Hematopoietic multipotent progenitor cell treated with erythropoietin and hydrocortisone succinate and interleukin-3 and kit ligand, for 17 days (in vitro differentiated cells): ENCODE data around the gene SUPT16H.
"Not testable (repeated sequence)": the region's sequence is repeated elsewhere in the genome, so short reads cannot be mapped to it uniquely, and the experiment has no call there.

Source experiments
- DNase-seq: peaks from one replicate; pipeline ENCODE4 v3.0.0-alpha.2; 2015; ENCODE audit warnings: low spot score

SUPT16H gene

DNA sequence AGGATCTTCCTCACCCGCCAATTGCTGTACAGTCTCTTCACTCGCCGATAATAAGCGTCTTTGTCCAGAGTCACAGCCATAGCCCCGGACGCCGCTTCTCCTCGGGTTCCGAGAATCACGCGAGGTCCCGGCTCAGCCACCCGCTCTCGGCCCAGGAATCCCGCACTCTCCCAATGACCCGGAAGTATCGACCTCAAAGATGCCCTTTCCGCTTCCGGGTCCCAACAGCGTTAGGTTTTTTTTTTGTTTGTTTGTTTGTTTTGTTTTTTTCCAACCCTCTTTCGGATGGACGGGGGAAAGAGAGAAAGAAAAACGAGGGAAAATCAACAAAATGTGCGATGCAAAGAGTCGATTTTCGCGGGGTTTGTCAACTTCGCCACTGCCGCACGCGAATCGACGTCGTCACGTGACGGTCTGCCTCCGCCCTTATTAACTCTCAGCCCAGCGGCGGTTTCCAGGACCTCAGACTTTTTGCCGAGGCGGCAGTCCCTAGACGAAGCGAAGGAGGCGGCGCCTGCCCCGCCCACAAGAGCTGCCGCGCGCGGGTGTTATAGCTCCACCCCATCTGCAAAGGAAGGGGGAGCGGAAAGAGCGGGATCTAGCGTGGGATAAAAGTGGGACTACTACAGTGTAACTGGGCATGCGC, at the start of gene SUPT16H:
SUPT16H (minus strand) TSS at position 172 of the 646 bp plus-strand sequence; CDS start at position 80, 92 bp downstream.
- DNase-seq, result peak; percentile 94

DNA sequence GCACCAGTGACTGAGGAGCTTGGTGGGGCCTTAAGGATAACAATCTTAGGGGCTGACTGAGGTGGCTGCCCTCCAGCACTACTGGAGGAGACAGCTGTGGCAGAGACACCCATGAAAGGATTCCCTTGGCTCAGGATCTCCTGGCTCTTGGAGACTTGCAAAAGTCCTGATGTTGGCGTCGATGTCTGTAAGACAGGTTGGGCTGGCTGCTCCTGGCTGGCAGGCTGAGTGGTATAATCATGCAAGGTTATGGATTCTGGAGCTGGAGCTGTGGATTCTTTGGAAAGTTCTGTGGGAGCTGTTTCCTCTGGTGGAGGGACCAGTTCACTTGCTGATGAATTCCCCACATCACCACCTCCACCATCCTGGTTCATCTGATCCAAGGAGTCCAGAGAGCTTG, 47.3 kb upstream of the SUPT16H start:
- DNase-seq, result no peak

GRCh38 chr14:21428930-21429329, 45.1 kb upstream of the SUPT16H start:
- no peak for DNase-seq

- no peak for DNase-seq
Observed at GRCh38 chr14:21426692-21427091, 42.9 kb upstream of the SUPT16H start.

DNA sequence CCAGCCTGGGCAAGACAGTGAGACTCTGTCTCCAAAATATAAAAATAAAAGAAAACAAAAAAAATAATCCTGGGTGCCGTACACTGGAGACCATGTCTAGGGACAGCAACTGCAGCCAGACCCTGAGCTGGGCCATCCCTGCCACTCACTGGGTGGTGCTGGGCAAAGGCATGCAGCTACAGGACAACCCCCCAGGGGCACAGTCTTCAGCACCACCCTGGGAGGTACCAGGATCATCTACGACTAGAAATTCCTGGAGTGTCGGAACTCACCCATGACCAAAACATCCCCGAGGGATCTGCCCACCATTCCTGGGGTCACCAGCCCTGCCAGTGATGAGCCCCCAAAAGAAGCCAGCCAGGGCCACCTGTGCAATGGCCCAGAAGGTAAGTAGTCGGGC, 35.7 kb upstream of the SUPT16H start:
- DNase-seq, result no peak

DNA sequence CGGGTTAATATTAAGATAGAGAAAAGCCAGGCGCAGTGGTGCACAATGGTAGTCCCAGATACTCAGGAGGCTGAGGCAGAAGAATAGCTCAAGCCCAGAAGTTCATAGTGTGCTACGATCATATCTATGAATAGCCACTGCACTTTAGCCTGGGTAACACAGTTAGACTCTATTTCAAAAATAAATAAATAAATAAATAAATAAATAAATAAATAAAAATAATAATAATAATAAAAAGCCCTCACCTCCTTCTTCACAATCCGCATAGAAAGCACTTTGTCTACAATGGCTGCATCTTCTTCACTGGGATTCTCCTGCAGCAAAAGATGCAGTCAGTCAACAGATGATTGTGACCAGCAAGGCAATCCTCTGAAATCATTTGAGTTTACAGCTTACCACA, 31.5 kb upstream of the SUPT16H start:
- DNase-seq, result no peak

DNA sequence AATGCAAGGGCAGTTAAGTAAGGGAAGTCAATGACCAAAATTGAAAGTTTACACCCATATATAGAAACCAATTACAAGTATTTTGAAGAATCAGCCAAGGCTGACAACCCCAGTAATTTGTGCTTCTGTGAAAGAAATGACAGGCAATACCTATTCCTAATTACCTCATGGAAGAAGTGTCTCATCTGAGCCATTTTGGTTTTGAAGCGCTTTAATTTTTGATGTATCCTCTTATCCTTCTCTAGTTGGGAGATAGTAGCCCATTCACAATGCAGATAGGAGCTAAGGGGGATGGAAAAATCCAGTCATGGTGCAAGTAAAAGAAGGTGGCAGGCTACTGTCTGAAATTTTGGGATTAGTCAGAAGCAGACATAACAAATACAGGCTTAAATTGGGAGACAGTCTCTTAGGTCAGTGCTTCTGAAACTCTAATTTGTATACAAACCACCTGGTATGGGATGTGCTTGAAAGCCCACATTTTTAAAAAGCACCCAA, 30.4 kb upstream of the SUPT16H start:
- no peak for DNase-seq

- DNase-seq, result no peak
Observed at GRCh38 chr14:21408147-21408546, 24.3 kb upstream of the SUPT16H start.

GRCh38 chr14:21406213-21406612, 22.4 kb upstream of the SUPT16H start:
- DNase-seq, result no peak

DNA sequence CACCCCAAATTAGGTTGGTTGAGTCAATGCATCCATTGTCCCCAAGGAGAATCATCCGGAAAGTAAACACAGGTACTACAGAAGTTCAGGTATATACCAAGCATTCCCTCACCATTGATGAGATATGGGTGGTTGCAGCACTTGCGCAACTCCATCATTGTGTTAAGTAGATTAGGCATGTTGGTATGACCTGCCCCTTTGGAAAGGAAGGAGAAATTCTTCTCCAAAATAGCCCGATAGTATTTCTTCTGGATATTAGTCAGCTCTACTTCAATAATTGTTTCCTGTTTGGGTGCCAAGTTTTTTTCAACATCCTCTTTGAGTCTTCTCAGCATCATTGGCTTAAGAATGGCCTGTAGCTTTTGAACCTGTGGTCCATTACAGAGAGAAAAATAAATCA, 21.3 kb upstream of the SUPT16H start:
- no peak for DNase-seq

DNA sequence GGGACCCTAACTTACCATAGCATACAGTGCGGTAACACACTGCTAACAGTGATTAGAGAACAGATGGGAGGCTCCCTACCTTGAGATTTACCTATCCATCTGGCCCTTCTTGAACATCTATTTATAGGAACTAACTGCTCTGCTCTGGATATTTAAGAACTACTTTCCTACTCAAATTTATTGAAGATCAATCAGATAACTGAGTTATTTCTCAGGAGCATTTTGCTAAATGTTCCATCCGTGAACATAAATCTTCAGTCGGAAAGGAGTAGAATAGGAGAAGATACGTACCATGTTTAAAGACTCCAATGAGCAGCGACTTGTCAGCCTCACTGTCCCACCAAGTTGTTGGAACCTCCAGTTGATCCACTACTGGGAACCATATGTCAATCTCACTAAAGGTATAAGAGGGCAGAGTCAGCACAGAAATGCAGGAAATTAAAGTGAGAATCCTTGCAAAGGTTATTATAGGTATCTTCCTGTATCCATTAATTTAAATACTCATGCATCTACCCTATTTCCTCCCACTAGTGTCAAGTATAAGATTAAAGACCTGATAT, 15.6 kb upstream of the SUPT16H start:
- no peak for DNase-seq

DNA sequence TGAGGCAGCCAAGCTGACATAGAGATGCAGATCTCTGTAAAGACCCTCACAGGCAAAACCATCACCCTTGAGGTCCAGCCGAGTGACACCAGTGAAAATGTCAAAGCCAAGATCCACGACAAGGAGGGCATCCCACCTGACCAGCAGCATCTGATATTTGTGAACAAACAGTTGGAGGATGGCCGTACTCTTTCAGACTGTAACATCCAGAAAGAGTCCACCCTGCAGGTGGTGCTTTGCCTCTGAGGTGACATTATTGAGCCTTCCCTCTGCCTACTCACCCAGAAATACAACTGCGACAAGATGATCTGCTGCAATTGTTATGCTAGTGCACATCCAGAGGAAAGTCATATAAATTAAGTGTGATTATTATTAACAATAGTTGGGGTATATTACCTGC, 15.1 kb upstream of the SUPT16H start:
- no peak for DNase-seq

DNA sequence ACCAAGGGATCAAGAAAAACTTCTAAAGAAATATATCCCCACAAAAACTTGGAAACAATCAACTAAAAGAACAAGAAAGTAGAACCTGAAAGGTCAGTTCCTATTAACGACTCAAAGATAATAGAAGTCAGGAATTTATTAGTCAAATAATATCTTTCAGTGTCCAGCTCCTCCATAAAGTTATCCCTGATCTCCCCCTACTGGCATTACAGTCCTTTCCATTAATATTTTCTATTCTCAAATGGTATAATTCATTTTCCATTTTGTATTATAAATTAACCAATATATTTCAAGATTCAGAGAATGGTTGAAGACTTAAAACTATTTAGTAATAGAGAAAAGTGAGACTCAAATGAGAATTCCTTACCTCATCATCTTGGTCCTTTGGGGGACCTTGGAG, 11.6 kb upstream of the SUPT16H start:
- no peak for DNase-seq

DNA sequence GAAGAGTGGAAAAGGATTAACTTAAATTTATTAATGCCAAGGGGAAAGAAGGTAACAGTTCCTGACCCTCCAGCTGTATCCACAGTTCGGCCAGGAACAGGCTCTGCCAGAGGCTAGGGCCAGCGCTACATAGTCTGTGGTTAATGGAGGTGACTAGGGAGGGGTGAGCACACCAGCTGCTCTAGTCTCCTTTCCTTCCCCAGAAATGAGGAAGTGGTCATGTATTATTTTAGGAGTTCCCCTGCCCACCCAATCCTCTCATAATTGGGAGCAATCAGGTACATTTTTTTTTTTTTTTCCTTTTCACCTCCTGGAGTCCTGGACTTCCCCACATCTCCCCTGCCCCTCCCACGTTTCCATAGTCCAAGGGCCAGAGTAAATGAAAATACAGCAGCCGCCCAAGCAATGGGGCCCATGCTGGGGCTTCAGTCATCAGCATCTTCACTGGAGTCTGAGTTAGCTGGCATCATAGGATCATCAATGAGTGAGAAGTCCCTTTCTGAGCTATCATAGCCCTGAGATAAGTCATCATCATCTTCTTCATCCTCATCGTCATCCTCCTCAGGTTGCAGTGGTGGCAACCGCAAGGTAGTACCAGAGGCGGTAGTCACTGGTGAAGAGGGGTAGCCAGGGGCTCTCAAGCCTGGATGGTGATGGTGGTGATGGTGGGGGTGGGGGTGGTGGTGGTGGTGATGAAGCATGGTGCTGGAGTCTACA, 1.5 kb upstream of the SUPT16H start:
- DNase-seq, result no peak

GRCh38 chr14:21384494-21384851, 654 bp upstream of the SUPT16H start:
- no peak for DNase-seq

DNA sequence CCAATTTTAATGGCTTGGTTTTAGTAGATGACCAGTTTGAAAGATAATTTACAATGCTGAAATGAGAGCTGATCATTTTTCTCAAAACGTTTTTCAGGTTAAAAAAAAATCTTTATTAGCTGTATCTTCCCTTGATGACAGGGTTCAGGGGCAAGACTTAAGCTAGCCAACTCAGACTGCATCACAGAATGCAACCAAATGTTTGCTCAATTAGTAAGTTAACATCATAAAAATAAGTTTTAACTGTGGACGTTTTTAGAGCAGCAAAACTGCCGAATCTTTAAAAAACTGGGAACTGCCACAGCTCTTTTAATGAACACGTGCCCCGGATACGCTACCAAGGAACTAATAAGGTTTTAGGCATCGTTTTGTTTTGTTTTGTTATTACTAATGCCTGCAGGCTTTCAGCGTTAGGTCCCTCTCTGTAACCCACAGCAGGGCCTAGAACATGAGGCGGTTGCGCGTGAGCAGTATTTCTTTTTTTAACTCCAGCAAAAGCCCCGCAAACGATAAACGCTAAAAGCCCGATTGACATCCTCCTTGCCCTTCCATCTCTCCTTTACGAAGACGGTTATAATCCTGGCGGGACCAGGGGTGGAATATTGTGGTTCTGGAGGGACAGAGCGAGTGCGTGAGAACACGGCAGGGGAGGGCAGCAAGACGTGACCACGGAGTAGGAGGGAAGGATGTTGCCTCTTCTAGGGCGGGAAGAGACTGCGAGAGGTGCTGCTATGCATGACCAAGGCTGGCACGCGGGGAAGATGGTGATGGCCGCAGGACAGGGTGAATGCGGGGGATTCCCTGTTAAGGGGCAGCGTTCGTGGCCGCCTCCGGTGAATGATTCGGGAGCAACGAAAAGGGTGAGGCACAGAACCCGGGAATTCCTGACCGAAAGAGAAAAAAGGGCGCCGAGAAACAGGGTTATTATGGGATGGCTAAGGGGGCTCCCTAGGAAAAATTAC, 652 bp downstream of the SUPT16H start:
- DNase-seq, result peak; percentile 39

DNA sequence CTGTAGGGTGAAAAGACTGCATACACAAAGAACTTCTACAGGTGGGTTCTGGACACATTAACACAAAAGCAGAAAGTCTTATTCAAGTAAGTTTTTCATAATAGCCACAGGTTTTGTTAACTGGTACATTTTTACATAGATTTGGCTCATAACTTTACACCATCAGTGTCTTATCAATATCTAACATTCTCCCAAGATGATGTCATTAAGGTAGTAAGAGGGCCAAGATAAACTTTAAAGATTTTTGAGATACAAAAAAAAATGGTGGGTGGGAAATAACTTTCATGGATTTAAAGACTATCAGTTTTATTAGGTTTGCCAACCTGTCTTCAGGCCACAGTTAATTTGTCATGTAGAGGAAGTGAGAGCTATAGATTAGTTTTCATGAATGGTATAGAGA, 1.7 kb downstream of the SUPT16H start:
- peak; percentile 12 for DNase-seq

DNA sequence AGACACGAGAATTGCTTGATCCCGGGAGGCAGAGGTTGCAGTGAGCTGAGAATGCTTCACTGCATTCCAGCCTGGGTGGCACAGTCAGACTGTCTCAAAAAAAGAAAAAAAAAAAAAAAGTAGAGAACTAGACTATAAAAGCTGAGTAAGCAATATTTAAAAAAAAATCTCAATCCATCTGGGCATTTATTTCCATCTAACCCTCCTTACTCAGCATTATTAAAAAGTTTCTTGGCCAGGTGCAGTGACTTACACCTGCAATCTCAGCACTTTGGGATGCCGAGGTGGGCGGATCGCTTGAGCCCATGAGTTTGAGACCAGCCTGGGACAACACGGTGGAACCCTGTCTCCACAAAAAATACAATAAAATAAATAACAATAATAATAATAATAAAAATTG, 4.5 kb downstream of the SUPT16H start:
- no peak for DNase-seq

DNA sequence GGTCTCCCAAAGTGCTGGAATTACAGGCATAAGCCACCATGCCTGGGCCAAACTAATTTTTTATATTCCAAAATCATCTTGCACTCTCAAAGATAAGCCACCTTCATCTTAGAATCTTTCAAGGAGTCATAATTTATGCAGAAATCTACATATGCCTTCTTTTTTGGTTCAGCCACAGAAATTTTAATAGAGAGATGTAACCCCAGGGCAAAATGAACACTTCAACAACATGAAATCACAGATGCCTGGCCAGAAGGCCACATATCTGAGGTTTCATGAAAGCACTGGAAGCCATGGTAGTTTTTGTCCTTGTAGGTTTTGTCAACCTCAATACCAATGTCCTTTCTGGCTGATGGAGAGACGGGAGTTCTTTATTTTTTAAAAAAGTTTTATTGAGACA, 9.8 kb downstream of the SUPT16H start:
- DNase-seq, result no peak

GRCh38 chr14:21372814-21373213, 11.0 kb downstream of the SUPT16H start:
- not testable (repeated sequence) for DNase-seq

GRCh38 chr14:21369949-21370679, 13.7 kb downstream of the SUPT16H start:
- DNase-seq, result no peak
